ENCODE measurements around the gene RNF125.
A peak's percentile ranks its signal among the peaks of the same experiment; 100 is the strongest.
"Not testable (repeated sequence)": the region's sequence is repeated elsewhere in the genome, so short reads cannot be mapped to it uniquely, and the experiment has no call there.

The RNF125 gene

GRCh38 chr18:32048507-32049091, 30.0 kb downstream of the RNF125 start:
- H3K4me3 Mint-ChIP-seq: no peak overlapping the region
- peaks cover 48% of the 10 kb centered on the region for H3K4me1 Mint-ChIP-seq (ENCODE audit: low read depth)
- H3K9me3 Mint-ChIP-seq: no peaks in the 10 kb centered on the region
- peak; percentile 42 for DNase-seq
- H3K36me3 Mint-ChIP-seq (ENCODE audit: low read depth): peaks cover 80% of the 10 kb centered on the region
- no peaks in the 10 kb centered on the region for H3K27me3 Mint-ChIP-seq
- peak overlapping the region; percentile 92 for H3K27ac Mint-ChIP-seq

DNA sequence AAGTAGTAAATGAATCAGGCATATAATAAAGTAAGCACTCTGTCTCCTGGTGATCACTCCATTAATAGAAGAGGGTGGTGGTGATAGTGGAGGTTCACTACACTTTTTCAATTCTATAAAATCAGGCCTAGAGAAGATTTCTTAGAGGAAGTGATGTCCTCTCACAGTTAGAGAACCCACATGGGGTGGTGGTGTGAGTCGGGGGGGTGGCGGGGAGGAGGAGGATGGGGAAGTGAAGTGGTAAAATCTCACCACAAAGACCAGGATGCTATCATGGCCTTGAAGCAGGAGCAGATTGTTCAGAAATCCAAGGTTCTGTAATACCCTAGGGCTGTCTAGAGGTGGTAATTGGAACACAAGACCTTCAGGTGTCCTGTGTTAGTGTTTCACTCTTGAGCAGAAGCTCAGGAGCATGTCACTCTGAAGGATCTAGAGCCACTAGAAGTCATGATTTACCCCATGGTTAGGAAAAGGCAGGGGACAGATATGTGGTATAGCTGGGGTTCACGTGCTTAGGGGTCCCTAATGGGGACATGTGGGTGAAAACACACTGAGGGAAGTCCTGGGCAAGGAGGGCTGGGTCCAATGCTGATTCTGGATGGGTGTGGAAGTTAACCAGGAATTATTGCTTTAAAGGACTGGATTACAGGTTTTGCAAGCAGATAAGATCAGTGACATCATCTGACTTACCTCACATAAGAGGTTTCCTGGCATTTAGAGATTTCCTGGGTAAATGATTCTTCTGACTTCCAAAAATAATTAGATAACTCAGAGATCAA, 31.0 kb downstream of the RNF125 start:
- Mint-ChIP-seq H3K9me3 (no peaks in the 10 kb centered on the region), H3K27ac (peak overlapping the region; percentile 92), H3K36me3 (ENCODE audit: low read depth) (peaks cover 81% of the 10 kb centered on the region), H3K4me3 (peak overlapping the region; percentile 57), H3K27me3 (no peaks in the 10 kb centered on the region), H3K4me1 (ENCODE audit: low read depth) (peaks cover 53% of the 10 kb centered on the region)
- peak; percentile 52 for DNase-seq

DNA sequence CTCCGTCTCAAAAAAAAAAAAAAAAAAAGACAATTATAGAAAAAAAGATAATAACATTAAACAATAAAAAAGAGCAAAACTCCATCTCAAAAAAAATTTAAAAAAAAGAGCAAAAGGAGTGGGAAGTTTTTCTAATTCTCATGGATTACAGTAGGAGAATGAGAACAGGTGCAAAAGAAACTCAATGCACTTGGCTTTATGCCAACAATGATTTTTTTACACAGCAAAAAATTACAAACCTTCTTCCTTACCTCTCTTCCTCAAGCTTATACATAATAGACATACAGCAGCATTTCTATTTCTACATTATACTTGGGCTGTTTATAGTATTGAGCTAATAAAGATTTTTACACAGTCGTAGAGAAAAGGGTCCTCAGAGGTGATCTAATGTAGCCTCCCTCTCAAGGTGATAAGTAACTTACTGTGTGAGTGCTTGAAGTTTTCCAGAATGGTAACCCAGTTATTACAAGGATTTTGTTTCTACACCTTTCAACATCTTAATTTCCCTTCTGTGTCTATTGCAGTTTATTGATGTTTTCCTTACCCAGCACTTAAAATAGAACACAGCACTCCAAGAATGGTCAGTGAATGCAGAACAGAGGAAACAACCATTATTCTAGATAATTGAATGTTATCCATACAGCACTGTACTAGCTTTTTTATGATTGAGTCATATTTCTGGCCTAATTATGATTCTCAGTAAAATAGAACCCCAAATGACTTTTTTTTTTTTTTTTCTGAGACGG, 38.2 kb downstream of the RNF125 start:
- H3K36me3 Mint-ChIP-seq (ENCODE audit: low read depth): peaks cover 78% of the 10 kb centered on the region
- H3K9me3 Mint-ChIP-seq: no peaks in the 10 kb centered on the region
- peak overlapping the region; percentile 22 for H3K27ac Mint-ChIP-seq
- no peaks in the 10 kb centered on the region for H3K27me3 Mint-ChIP-seq
- H3K4me1 Mint-ChIP-seq (ENCODE audit: low read depth): peaks cover 59% of the 10 kb centered on the region
- no peak for DNase-seq
- H3K4me3 Mint-ChIP-seq: no peak overlapping the region

GRCh38 chr18:32057624-32058165, 39.1 kb downstream of the RNF125 start:
- peaks cover 75% of the 10 kb centered on the region for H3K36me3 Mint-ChIP-seq (ENCODE audit: low read depth)
- no peak overlapping the region for H3K4me3 Mint-ChIP-seq
- H3K4me1 Mint-ChIP-seq (ENCODE audit: low read depth): peaks cover 55% of the 10 kb centered on the region
- H3K9me3 Mint-ChIP-seq: no peaks in the 10 kb centered on the region
- peak overlapping the region; percentile 37 for H3K27ac Mint-ChIP-seq
- no peaks in the 10 kb centered on the region for H3K27me3 Mint-ChIP-seq
- no peak for DNase-seq

DNA sequence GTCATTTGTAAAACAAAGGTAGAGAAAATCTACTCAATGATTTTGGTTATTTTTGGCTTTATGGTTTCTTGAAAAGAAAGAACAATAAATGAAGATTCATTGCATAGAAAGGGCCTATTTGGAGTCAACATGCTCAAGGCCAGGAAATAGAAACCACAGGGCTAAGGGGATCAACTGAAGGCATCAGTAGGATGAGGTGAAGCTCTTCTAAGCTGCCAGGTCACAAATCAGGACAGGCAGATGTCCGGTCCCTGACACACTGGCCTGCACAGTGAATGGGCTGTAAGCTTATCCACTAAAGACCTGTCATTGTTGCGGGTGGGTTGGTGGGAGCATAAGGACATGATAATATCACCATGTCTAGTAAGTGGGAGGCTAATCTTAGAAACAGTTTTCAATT, 41.4 kb downstream of the RNF125 start:
- H3K36me3 Mint-ChIP-seq (ENCODE audit: low read depth): peaks cover 73% of the 10 kb centered on the region
- no peak for DNase-seq
- no peak overlapping the region for H3K4me3 Mint-ChIP-seq
- H3K9me3 Mint-ChIP-seq: no peaks in the 10 kb centered on the region
- H3K4me1 Mint-ChIP-seq (ENCODE audit: low read depth): peaks cover 53% of the 10 kb centered on the region
- H3K27me3 Mint-ChIP-seq: no peaks in the 10 kb centered on the region
- H3K27ac Mint-ChIP-seq: no peak overlapping the region

DNA sequence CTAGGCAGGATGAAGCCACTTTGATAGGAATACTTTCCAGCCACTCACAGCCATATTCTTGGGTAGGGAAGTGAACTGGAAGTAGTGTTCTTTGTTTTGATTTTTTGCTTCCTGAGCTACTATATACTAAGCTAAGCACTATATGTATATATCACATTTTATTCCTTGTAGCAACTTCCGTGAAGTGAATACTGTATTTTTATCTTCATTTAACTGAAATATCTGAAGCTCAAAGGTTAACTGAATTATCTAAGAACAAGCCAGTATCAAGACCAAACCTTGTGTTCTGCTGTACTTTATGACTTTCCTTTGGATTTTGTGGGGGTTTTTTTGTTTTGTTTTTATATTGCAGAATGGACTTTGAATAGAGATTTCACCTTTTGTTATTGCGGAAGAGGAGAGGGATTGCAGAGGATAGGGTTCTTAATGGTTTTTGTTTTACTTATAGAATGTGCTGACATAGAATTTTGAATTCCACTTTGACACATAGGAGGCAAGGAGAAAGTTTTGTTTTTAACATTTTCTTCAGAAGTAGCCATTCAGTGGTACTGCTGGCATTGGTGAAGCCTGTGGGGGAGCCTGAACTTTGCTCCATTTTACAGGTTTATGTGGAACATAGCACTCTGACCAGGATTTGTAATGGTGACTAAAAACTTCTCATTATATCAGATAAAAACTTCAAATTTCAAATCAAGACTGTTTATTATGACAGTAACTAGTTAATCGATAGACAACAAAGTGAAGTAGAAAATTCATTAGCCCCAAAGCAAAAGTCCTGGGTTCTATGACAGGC, 48.9 kb downstream of the RNF125 start:
- H3K36me3 Mint-ChIP-seq (ENCODE audit: low read depth): peaks cover 71% of the 10 kb centered on the region
- DNase-seq: no peak
- H3K27me3 Mint-ChIP-seq: no peaks in the 10 kb centered on the region
- H3K9me3 Mint-ChIP-seq: no peaks in the 10 kb centered on the region
- no peak overlapping the region for H3K4me3 Mint-ChIP-seq
- H3K4me1 Mint-ChIP-seq (ENCODE audit: low read depth): peaks cover 18% of the 10 kb centered on the region
- H3K27ac Mint-ChIP-seq: peak overlapping the region; percentile 71

DNA sequence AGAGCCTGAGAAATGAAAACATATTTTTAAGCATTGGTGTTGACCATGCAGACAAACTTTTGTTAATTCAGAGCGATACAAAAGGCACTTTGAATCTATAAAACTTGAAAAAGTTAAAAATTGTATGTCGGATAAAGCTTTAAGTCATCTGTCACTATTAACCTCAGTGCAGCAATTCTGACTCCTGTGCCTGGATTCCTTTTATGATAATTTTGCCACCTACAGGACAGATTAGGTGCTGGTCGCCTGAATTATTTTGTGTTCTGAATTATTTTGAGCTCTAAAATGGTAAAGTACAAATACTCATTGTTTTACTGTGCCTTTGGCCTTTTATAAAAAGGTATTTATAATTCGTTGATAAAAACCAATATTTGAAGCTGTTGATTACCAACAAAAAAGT, 53.7 kb downstream of the RNF125 start:
- Mint-ChIP-seq H3K27ac (peak overlapping the region; percentile 53), H3K9me3 (no peaks in the 10 kb centered on the region), H3K4me3 (no peak overlapping the region), H3K4me1 (ENCODE audit: low read depth) (peaks cover 30% of the 10 kb centered on the region), H3K27me3 (no peaks in the 10 kb centered on the region), H3K36me3 (ENCODE audit: low read depth) (peaks cover 63% of the 10 kb centered on the region)
- no peak for DNase-seq

DNA sequence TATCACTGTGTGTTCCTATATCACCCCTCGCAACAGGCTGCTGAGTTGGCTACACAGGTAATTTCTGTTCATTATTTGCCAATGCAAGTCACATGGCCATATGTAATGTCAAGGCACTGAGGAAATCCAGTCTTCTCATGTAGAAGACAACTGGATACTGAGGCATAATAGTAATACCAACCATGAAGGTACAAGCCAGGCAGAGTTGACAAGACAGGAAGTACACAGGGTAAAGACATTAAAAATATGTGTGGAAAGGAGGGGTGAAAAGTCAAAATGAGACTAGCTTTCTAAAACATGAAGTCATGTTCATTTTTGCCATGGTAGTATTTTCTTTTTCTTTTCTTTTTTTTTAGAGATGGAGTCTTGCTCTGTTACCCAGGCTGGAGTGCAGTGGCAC, 55.6 kb downstream of the RNF125 start:
- Mint-ChIP-seq H3K27ac (peak overlapping the region; percentile 79), H3K36me3 (ENCODE audit: low read depth) (peaks cover 49% of the 10 kb centered on the region), H3K27me3 (no peaks in the 10 kb centered on the region), H3K4me3 (no peak overlapping the region), H3K4me1 (ENCODE audit: low read depth) (peaks cover 27% of the 10 kb centered on the region), H3K9me3 (no peaks in the 10 kb centered on the region)
- no peak for DNase-seq

DNA sequence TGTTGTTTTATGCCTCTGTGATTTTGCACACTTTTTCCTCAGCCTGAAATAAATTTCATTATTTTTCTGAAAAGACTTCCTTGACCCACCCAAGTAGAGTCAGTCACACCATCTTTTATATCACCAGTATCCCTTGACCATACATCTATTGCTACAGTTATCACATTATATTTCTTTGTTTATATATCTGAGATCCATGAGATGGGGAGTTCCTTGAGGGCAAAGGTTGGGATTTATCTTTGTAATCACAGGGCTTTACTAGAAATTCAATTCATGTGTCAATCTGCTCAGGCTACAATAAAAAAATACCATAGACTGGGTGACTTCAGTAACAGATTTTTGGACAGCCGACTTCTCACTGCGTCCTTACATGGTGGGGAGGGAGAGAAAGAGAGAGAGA, 60.2 kb downstream of the RNF125 start:
- Mint-ChIP-seq H3K4me3 (no peak overlapping the region), H3K27me3 (no peaks in the 10 kb centered on the region), H3K9me3 (no peaks in the 10 kb centered on the region), H3K4me1 (ENCODE audit: low read depth) (peaks cover 17% of the 10 kb centered on the region), H3K36me3 (ENCODE audit: low read depth) (peaks cover 19% of the 10 kb centered on the region), H3K27ac (no peak overlapping the region)
- no peak for DNase-seq

GRCh38 chr18:32081881-32082280, 63.3 kb downstream of the RNF125 start:
- H3K9me3 Mint-ChIP-seq: no peaks in the 10 kb centered on the region
- H3K36me3 Mint-ChIP-seq (ENCODE audit: low read depth): no peaks in the 10 kb centered on the region
- DNase-seq: no peak
- H3K27ac Mint-ChIP-seq: no peak overlapping the region
- no peaks in the 10 kb centered on the region for H3K27me3 Mint-ChIP-seq
- no peak overlapping the region for H3K4me3 Mint-ChIP-seq
- peaks cover 25% of the 10 kb centered on the region for H3K4me1 Mint-ChIP-seq (ENCODE audit: low read depth)

GRCh38 chr18:32083781-32084180, 65.2 kb downstream of the RNF125 start:
- no peaks in the 10 kb centered on the region for H3K36me3 Mint-ChIP-seq (ENCODE audit: low read depth)
- H3K27me3 Mint-ChIP-seq: no peaks in the 10 kb centered on the region
- DNase-seq: no peak
- peak overlapping the region; percentile 55 for H3K27ac Mint-ChIP-seq
- H3K4me1 Mint-ChIP-seq (ENCODE audit: low read depth): peaks cover 34% of the 10 kb centered on the region
- H3K9me3 Mint-ChIP-seq: no peaks in the 10 kb centered on the region
- H3K4me3 Mint-ChIP-seq: no peak overlapping the region

DNA sequence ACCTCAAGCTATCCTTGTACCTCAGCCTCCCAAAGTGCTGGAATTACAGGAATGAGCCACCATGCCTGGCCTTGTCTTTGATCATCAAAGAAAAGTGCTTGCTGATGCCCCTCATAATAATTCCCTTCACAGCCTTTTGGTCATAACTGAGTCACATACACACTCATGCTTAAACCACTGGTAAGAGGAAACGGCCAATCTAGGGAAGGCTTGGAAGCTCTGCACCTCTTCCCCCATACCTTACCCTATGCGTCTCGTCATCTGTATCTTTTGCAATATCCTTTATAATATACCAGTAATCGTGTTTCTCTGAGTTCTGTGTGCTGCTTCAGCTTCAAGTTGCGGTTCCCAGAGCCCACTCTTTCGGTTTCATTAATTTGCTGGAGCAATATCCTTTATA, 68.3 kb downstream of the RNF125 start:
- Mint-ChIP-seq H3K27ac (no peak overlapping the region), H3K27me3 (no peaks in the 10 kb centered on the region), H3K4me1 (ENCODE audit: low read depth) (peaks cover 38% of the 10 kb centered on the region), H3K36me3 (ENCODE audit: low read depth) (peaks cover under 1% of the 10 kb centered on the region), H3K9me3 (no peaks in the 10 kb centered on the region), H3K4me3 (no peak overlapping the region)
- no peak for DNase-seq

DNA sequence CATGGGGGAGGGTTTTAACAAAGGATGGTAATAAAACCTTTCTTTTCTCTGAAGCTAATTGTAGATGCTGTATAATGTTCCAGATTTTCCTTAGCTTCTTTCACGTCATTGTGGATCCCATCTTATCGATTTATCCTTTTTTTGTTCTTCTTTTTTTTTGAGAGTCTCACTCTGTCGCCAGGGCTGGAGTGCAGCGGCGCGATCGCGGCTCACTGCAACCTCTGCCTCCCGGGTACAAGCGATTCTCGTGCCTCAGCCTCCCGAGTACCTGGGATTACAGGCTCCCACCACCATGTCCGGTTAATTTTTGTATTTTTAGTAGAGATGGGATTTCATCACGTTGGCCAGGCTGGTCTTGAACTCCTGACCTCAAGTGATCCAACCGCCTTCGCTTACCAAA, 72.2 kb downstream of the RNF125 start:
- H3K9me3 Mint-ChIP-seq, H3K27me3 Mint-ChIP-seq, DNase-seq: not testable (repeated sequence)
- Mint-ChIP-seq H3K36me3 (ENCODE audit: low read depth) (peaks cover 33% of the 10 kb centered on the region), H3K4me1 (ENCODE audit: low read depth) (peaks cover 39% of the 10 kb centered on the region), H3K4me3 (peak overlapping the region; percentile 23), H3K27ac (peak overlapping the region; percentile 79)

GRCh38 chr18:32091325-32091723, 72.7 kb downstream of the RNF125 start:
- Mint-ChIP-seq H3K27me3 (no peaks in the 10 kb centered on the region), H3K4me3 (peak overlapping the region; percentile 99), H3K27ac (peak overlapping the region; percentile 98), H3K4me1 (ENCODE audit: low read depth) (peaks cover 41% of the 10 kb centered on the region), H3K36me3 (ENCODE audit: low read depth) (peaks cover 37% of the 10 kb centered on the region), H3K9me3 (no peaks in the 10 kb centered on the region)
- DNase-seq: no peak

Data from activated T-cell treated with anti-CD3 and anti-CD28 coated beads, Interleukin-2, amount 50 U/mL, for 24 hours (primary cell).